Measurements from ENCODE around the gene LOXL1.

The LOXL1 gene

DNA sequence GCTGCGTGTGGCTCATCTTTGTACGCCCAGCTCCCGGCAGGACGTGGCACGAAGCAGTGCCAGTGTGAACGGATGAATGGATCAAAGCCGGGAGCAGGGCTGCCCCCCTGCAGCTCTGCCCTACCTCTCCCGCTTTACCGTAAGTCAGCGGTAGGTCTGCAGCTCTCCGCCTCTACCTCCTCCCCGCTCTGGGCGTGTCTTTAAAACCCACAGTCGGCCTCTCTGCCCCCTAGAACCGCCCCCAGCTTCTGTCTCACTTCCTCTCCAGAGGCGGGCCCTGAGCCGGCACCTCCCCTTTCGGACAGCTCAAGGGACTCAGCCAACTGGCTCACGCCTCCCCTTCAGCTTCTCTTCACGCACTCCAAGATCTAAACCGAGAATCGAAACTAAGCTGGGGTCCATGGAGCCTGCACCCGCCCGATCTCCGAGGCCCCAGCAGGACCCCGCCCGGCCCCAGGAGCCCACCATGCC lies 68.2 kb downstream of the LOXL1 start, which contains the start of gene PML:
PML (plus strand) TSS at position 304 of the 471 bp plus-strand sequence; CDS start at position 401, 97 bp downstream.
- DNase-seq (ENCODE audit: low read depth) = peak; percentile 74

DNA sequence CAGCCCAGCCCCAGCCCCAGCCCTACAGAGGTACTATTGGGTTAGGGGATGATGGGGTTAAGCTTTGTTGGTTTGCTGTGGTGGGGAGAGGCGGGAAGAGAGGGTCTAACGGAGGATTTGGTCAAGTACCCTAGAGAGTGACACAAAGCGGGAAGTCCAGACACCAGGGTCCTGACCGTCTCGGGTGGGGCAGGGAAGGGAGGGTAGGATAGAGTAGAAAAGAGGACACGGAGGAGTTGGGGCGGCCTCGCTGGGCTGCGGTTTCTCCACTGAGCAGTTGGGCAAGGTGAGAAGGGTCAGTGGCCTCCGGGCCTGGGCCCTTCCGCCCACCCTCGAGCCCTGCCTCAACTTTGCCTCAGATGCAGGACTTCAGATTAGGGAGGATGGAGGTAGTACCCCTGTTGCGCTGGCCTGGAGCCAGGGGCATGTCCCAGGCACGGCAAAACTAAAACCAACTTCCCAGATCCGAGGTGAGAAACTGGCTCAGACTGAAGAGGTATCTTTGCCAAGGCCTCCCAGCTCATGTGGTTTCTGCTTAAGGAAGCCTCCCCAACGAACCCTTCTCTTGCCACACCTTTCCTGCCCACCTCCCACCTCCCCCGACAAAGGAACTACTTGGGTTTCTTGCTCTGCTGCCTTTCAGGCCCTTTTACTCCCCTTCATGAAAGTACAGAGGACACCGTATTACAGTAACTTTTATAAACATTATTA lies 68.8 kb downstream of the LOXL1 start:
- DNase-seq (ENCODE audit: low read depth) = no peak

DNA sequence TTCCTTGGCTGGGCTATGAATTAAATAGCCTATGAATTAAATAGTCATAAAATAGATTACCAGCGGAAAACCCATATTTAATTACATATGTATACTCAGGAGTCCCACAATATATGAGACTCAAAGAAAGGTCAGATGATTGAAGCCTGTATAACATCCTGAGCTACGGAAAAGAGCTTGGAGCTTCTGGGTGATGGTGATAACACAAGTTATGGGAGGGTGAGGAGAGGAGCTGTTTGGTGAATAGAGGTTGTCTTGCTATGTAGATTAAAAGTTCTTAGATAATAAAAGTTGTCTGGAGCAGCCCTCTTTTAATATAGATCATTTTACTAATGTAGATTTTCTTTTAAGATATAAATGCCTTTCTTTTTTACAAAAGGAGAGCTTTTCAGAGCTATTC lies 70.0 kb downstream of the LOXL1 start:
- DNase-seq (ENCODE audit: low read depth) = no peak

DNA sequence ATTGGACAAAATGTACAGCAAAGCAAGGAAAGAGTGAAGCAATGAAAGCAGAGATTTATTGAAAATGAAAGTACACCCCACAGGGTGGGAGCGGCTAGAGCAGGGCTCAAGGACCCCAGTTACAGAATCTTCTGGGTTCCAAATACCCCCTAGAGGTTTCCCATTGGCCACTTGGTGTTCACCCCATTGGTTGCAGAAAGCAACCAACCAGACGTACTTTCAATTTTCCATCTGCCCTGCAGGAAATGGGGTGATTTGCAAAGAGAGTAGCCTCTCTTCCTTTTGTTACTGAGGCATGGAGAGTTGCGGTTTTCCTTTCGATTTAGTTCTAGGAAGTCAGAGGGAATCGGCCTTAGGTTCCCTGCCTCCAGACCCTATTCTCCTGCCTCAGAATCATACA lies 70.7 kb downstream of the LOXL1 start:
- DNase-seq (ENCODE audit: low read depth) = peak; percentile 49

DNA sequence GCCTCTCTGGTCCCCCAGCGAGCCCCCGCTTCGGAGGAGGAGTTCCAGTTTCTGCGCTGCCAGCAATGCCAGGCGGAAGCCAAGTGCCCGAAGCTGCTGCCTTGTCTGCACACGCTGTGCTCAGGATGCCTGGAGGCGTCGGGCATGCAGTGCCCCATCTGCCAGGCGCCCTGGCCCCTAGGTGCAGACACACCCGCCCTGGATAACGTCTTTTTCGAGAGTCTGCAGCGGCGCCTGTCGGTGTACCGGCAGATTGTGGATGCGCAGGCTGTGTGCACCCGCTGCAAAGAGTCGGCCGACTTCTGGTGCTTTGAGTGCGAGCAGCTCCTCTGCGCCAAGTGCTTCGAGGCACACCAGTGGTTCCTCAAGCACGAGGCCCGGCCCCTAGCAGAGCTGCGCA lies 71.7 kb downstream of the LOXL1 start:
- DNase-seq (ENCODE audit: low read depth) = no peak

Measured in GM04503 (cell line).